ENCODE results near the gene NEK11. TPM values are rescaled to one million over a fixed set of nuclear protein-coding genes. Genes with fewer than 3 reads are reported as not detected.
"Not testable (repeated sequence)": the region's sequence is repeated elsewhere in the genome, so short reads cannot be mapped to it uniquely, and the experiment has no call there.

Gene NEK11
- total RNA-seq, 1 donor from 2014 or later, result 6.2 TPM

- no peaks in the 10 kb centered on the region for H3K4me1 Mint-ChIP-seq (ENCODE audit: unreplicated experiment)
- H3K4me3 Mint-ChIP-seq (ENCODE audit: unreplicated experiment), result no peak overlapping the region
- peaks cover 15% of the 10 kb centered on the region for H3K36me3 Mint-ChIP-seq (ENCODE audit: unreplicated experiment)
- no peak for TF ChIP-seq CTCF (IDR thresholded peaks at IDR 0.05)
- no peak overlapping the region for H3K27ac Mint-ChIP-seq (ENCODE audit: unreplicated experiment)
- no peaks in the 10 kb centered on the region for H3K9me3 Mint-ChIP-seq (ENCODE audit: unreplicated experiment)
- DNase-seq (ENCODE audit: extremely low spot score, unreplicated experiment), result no peak
- H3K27me3 Mint-ChIP-seq (ENCODE audit: unreplicated experiment), result no peaks in the 10 kb centered on the region
These were observed 345.0 kb downstream of the NEK11 start for GRCh38 chr3:131371688-131372066.

GRCh38 chr3:131374741-131375140 lies 348.1 kb downstream of the NEK11 start:
- H3K27ac Mint-ChIP-seq (ENCODE audit: unreplicated experiment), result no peak overlapping the region
- no peak for TF ChIP-seq CTCF (IDR thresholded peaks at IDR 0.05)
- DNase-seq (ENCODE audit: extremely low spot score, unreplicated experiment), result no peak
- peaks cover 4% of the 10 kb centered on the region for H3K4me1 Mint-ChIP-seq (ENCODE audit: unreplicated experiment)
- H3K9me3 Mint-ChIP-seq (ENCODE audit: unreplicated experiment), result peaks cover 3% of the 10 kb centered on the region
- no peaks in the 10 kb centered on the region for H3K27me3 Mint-ChIP-seq (ENCODE audit: unreplicated experiment)
- no peak overlapping the region for H3K4me3 Mint-ChIP-seq (ENCODE audit: unreplicated experiment)
- H3K36me3 Mint-ChIP-seq (ENCODE audit: unreplicated experiment), result peaks cover 19% of the 10 kb centered on the region

GRCh38 chr3:131380821-131381444 lies 354.3 kb downstream of the NEK11 start:
- DNase-seq (ENCODE audit: extremely low spot score, unreplicated experiment); H3K27me3 Mint-ChIP-seq (ENCODE audit: unreplicated experiment); H3K9me3 Mint-ChIP-seq (ENCODE audit: unreplicated experiment): not testable (repeated sequence)
- H3K4me3 Mint-ChIP-seq (ENCODE audit: unreplicated experiment), result peak overlapping the region; percentile 98
- H3K27ac Mint-ChIP-seq (ENCODE audit: unreplicated experiment), result peak overlapping the region; percentile 98
- H3K36me3 Mint-ChIP-seq (ENCODE audit: unreplicated experiment), result peaks cover 23% of the 10 kb centered on the region
- peaks cover 19% of the 10 kb centered on the region for H3K4me1 Mint-ChIP-seq (ENCODE audit: unreplicated experiment)

- Mint-ChIP-seq H3K4me3 (ENCODE audit: unreplicated experiment) (peak within 1 kb of the TSS; percentile 98), H3K4me1 (ENCODE audit: unreplicated experiment) (peaks cover 19% of the 10 kb centered on the region), H3K9me3 (ENCODE audit: unreplicated experiment) (peaks cover 3% of the 10 kb centered on the region), H3K27ac (ENCODE audit: unreplicated experiment) (peak within 1 kb of the TSS; percentile 98), H3K27me3 (ENCODE audit: unreplicated experiment) (no peaks in the 10 kb centered on the region), H3K36me3 (ENCODE audit: unreplicated experiment) (peaks cover 29% of the 10 kb centered on the region)
- DNase-seq (ENCODE audit: extremely low spot score, unreplicated experiment), result peak; percentile 100
- TF ChIP-seq CTCF (IDR thresholded peaks at IDR 0.05), result no peak
These were observed 355.0 kb downstream of the NEK11 start, which contains the start of gene NUDT16 for GRCh38 chr3:131381445-131382291. Gene NUDT16, plus strand, starts transcription at chr3:131381774. Its CDS starts 31 bp downstream, at chr3:131381805.

GRCh38 chr3:131386429-131387165 lies 359.9 kb downstream of the NEK11 start:
- Mint-ChIP-seq H3K4me1 (ENCODE audit: unreplicated experiment) (peaks cover 6% of the 10 kb centered on the region), H3K4me3 (ENCODE audit: unreplicated experiment) (no peak overlapping the region), H3K9me3 (ENCODE audit: unreplicated experiment) (no peaks in the 10 kb centered on the region), H3K27me3 (ENCODE audit: unreplicated experiment) (no peaks in the 10 kb centered on the region), H3K27ac (ENCODE audit: unreplicated experiment) (no peak overlapping the region), H3K36me3 (ENCODE audit: unreplicated experiment) (peaks cover 24% of the 10 kb centered on the region)
- no peak for DNase-seq (ENCODE audit: extremely low spot score, unreplicated experiment)
- no peak for TF ChIP-seq CTCF (IDR thresholded peaks at IDR 0.05)

All from osteocyte (in vitro differentiated cells).